Stimulated activated CD8-positive, alpha-beta memory T cell treated with anti-CD3 and anti-CD28 coated beads, Interleukin-15, amount 100 ng/mL, for 24 hours (primary cell): Measurements from ENCODE around the gene ANKRD11.
"Not testable (repeated sequence)": the region's sequence is repeated elsewhere in the genome, so short reads cannot be mapped to it uniquely, and the experiment has no call there.

Experiments used
- DNase-seq: peaks from one replicate; pipeline ENCODE4 v3.0.0-alpha.2; 2020; ENCODE audit warnings: low read depth

Gene ANKRD11

GRCh38 chr16:89344846-89345611 is 145.3 kb downstream of the ANKRD11 start:
- DNase-seq: no peak

- no peak for DNase-seq
Measured at GRCh38 chr16:89344458-89344834, 145.9 kb downstream of the ANKRD11 start.

- no peak for DNase-seq
Measured at GRCh38 chr16:89343501-89344457, 146.6 kb downstream of the ANKRD11 start.

- no peak for DNase-seq
Measured at GRCh38 chr16:89341697-89342694, 148.4 kb downstream of the ANKRD11 start.

- no peak for DNase-seq
Measured at GRCh38 chr16:89341279-89341678, 149.1 kb downstream of the ANKRD11 start.

- no peak for DNase-seq
Measured at GRCh38 chr16:89338863-89339262, 151.5 kb downstream of the ANKRD11 start.

GRCh38 chr16:89337965-89338364 is 152.4 kb downstream of the ANKRD11 start:
- DNase-seq: no peak

- DNase-seq: no peak
Measured at GRCh38 chr16:89335803-89336485, 154.4 kb downstream of the ANKRD11 start.

GRCh38 chr16:89334988-89335802 is 155.2 kb downstream of the ANKRD11 start:
- no peak for DNase-seq

- no peak for DNase-seq
Measured at GRCh38 chr16:89334461-89334860, 155.9 kb downstream of the ANKRD11 start.

GRCh38 chr16:89334050-89334449 is 156.3 kb downstream of the ANKRD11 start:
- no peak for DNase-seq

- not testable (repeated sequence) for DNase-seq
Measured at GRCh38 chr16:89333401-89334001, 156.9 kb downstream of the ANKRD11 start.

GRCh38 chr16:89332902-89333245 is 157.5 kb downstream of the ANKRD11 start:
- no peak for DNase-seq

GRCh38 chr16:89332243-89332901 is 158.0 kb downstream of the ANKRD11 start:
- no peak for DNase-seq

- no peak for DNase-seq
Measured at GRCh38 chr16:89331371-89332109, 158.8 kb downstream of the ANKRD11 start.

- DNase-seq: no peak
Measured at GRCh38 chr16:89330177-89330856, 160.0 kb downstream of the ANKRD11 start.

- DNase-seq: not testable (repeated sequence)
Measured at GRCh38 chr16:89329830-89330176, 160.6 kb downstream of the ANKRD11 start.
